ENCODE data around the gene GABRR2. TPM values are rescaled to one million over a fixed set of nuclear protein-coding genes. Genes with fewer than 3 reads are reported as not detected.

The GABRR2 gene
- total RNA-seq, 2 experiments from 2014 or later = 0.67 to 1.0 TPM

- Mint-ChIP-seq H3K36me3 (no peaks in the 10 kb centered on the region), H3K9me3 (ENCODE audit: low read depth) (no peaks in the 10 kb centered on the region), H3K4me1 (no peaks in the 10 kb centered on the region), H3K4me3 (no peak overlapping the region), H3K27me3 (peaks cover 10% of the 10 kb centered on the region), H3K27ac (no peak overlapping the region)
- DNase-seq = peak; percentile 21
- ATAC-seq = no peak
- CTCF ChIA-PET = no interaction called here
These were observed 57.3 kb downstream of the GABRR2 start for GRCh38 chr6:89257781-89258180.

- Mint-ChIP-seq H3K9me3 (ENCODE audit: low read depth) (no peaks in the 10 kb centered on the region), H3K27ac (no peak overlapping the region), H3K4me1 (no peaks in the 10 kb centered on the region), H3K27me3 (peaks cover 10% of the 10 kb centered on the region), H3K4me3 (no peak overlapping the region), H3K36me3 (no peaks in the 10 kb centered on the region)
- DNase-seq (peak; percentile 19), ATAC-seq (no peak)
- CTCF ChIA-PET = no interaction called here
These were observed 57.8 kb downstream of the GABRR2 start for GRCh38 chr6:89257346-89257745.

GRCh38 chr6:89255417-89255816 is 59.7 kb downstream of the GABRR2 start:
- no peaks in the 10 kb centered on the region for H3K4me1 Mint-ChIP-seq
- DNase-seq (no peak), ATAC-seq (no peak)
- no peak overlapping the region for H3K4me3 Mint-ChIP-seq
- H3K9me3 Mint-ChIP-seq (ENCODE audit: low read depth) = no peaks in the 10 kb centered on the region
- no peak overlapping the region for H3K27ac Mint-ChIP-seq
- peaks cover 10% of the 10 kb centered on the region for H3K27me3 Mint-ChIP-seq
- CTCF ChIA-PET = interaction anchor here (0.6 to 1.6 kb wide), 2 partner anchors 13 to 269 kb away, joined by 3 to 5 read pairs; no protein-coding TSS in a partner anchor
- H3K36me3 Mint-ChIP-seq = no peaks in the 10 kb centered on the region

- Mint-ChIP-seq H3K27me3 (peaks cover 10% of the 10 kb centered on the region), H3K4me3 (no peak overlapping the region), H3K9me3 (ENCODE audit: low read depth) (no peaks in the 10 kb centered on the region), H3K27ac (no peak overlapping the region), H3K36me3 (no peaks in the 10 kb centered on the region), H3K4me1 (no peaks in the 10 kb centered on the region)
- ATAC-seq (no peak), DNase-seq (no peak)
- CTCF ChIA-PET = interaction anchor here (0.6 kb wide), 1 partner anchor 268 kb away, joined by 3 read pairs; no protein-coding TSS in a partner anchor
These were observed 60.5 kb downstream of the GABRR2 start for GRCh38 chr6:89254569-89254968.

GRCh38 chr6:89252907-89253306 is 62.2 kb downstream of the GABRR2 start:
- Mint-ChIP-seq H3K9me3 (ENCODE audit: low read depth) (no peaks in the 10 kb centered on the region), H3K4me3 (no peak overlapping the region), H3K27ac (no peak overlapping the region), H3K36me3 (no peaks in the 10 kb centered on the region), H3K27me3 (peaks cover 10% of the 10 kb centered on the region), H3K4me1 (no peaks in the 10 kb centered on the region)
- ATAC-seq (no peak), DNase-seq (no peak)
- CTCF ChIA-PET = no interaction called here

GRCh38 chr6:89251976-89252375 is 63.1 kb downstream of the GABRR2 start:
- Mint-ChIP-seq H3K27me3 (peaks cover 11% of the 10 kb centered on the region), H3K27ac (no peak overlapping the region)
- CTCF ChIA-PET = no interaction called here

GRCh38 chr6:89251170-89251569 is 63.9 kb downstream of the GABRR2 start:
- Mint-ChIP-seq H3K27me3 (peaks cover 17% of the 10 kb centered on the region), H3K36me3 (no peaks in the 10 kb centered on the region), H3K27ac (no peak overlapping the region), H3K9me3 (ENCODE audit: low read depth) (no peaks in the 10 kb centered on the region), H3K4me3 (no peak overlapping the region), H3K4me1 (no peaks in the 10 kb centered on the region)
- no peak for DNase-seq
- no peak for ATAC-seq
- CTCF ChIA-PET = no interaction called here

More at GRCh38 chr6:89251976-89252375, 63.1 kb downstream of the GABRR2 start:
- DNase-seq (no peak), ATAC-seq (no peak)
- H3K9me3 Mint-ChIP-seq (ENCODE audit: low read depth) = no peaks in the 10 kb centered on the region
- no peaks in the 10 kb centered on the region for H3K36me3 Mint-ChIP-seq
- H3K4me1 Mint-ChIP-seq = no peaks in the 10 kb centered on the region
- no peak overlapping the region for H3K4me3 Mint-ChIP-seq

- Mint-ChIP-seq H3K9me3 (ENCODE audit: low read depth) (no peaks in the 10 kb centered on the region), H3K27me3 (peaks cover 23% of the 10 kb centered on the region), H3K27ac (no peak overlapping the region), H3K4me3 (no peak overlapping the region), H3K4me1 (no peaks in the 10 kb centered on the region), H3K36me3 (no peaks in the 10 kb centered on the region)
- ATAC-seq = no peak
- CTCF ChIA-PET = interaction anchor here (0.9 kb wide), 1 partner anchor 268 kb away, joined by 3 read pairs; no protein-coding TSS in a partner anchor
- DNase-seq = no peak
These were observed 64.9 kb downstream of the GABRR2 start for GRCh38 chr6:89250239-89250638.

- H3K27me3 Mint-ChIP-seq = peaks cover 25% of the 10 kb centered on the region
These were observed 70.7 kb downstream of the GABRR2 start for GRCh38 chr6:89244241-89244985.

GRCh38 chr6:89243331-89243629 is 71.8 kb downstream of the GABRR2 start:
- no peak overlapping the region for H3K27ac Mint-ChIP-seq
- CTCF ChIA-PET = interaction anchor here (1.1 to 3.6 kb wide), 3 partner anchors 18 to 276 kb away, joined by 3 to 19 read pairs (median 4); no protein-coding TSS in a partner anchor
- H3K4me1 Mint-ChIP-seq = peaks cover 16% of the 10 kb centered on the region
- no peaks in the 10 kb centered on the region for H3K9me3 Mint-ChIP-seq (ENCODE audit: low read depth)
- peaks cover 29% of the 10 kb centered on the region for H3K27me3 Mint-ChIP-seq
- H3K36me3 Mint-ChIP-seq = no peaks in the 10 kb centered on the region
- DNase-seq = no peak
- ATAC-seq = no peak
- no peak overlapping the region for H3K4me3 Mint-ChIP-seq

More at GRCh38 chr6:89244241-89244985, 70.7 kb downstream of the GABRR2 start:
- Mint-ChIP-seq H3K36me3 (no peaks in the 10 kb centered on the region), H3K27ac (no peak overlapping the region), H3K4me1 (peaks cover 11% of the 10 kb centered on the region), H3K9me3 (ENCODE audit: low read depth) (no peaks in the 10 kb centered on the region), H3K4me3 (no peak overlapping the region)
- ATAC-seq (no peak), DNase-seq (no peak)
- CTCF ChIA-PET = interaction anchor here (1.0 to 3.6 kb wide), 4 partner anchors 17 to 278 kb away, joined by 3 to 19 read pairs (median 4); no protein-coding TSS in a partner anchor

- Mint-ChIP-seq H3K27me3 (peaks cover 34% of the 10 kb centered on the region), H3K36me3 (no peaks in the 10 kb centered on the region), H3K27ac (no peak overlapping the region), H3K4me3 (no peak overlapping the region), H3K4me1 (peaks cover 16% of the 10 kb centered on the region), H3K9me3 (ENCODE audit: low read depth) (no peaks in the 10 kb centered on the region)
- ATAC-seq (peak; percentile 39), DNase-seq (no peak)
- CTCF ChIA-PET = interaction anchor here (0.8 to 3.6 kb wide), 5 partner anchors 13 to 260 kb away, joined by 3 to 19 read pairs (median 4); partner anchors contain the start of gene SRSF12
These were observed 72.3 kb downstream of the GABRR2 start for GRCh38 chr6:89242574-89243330.

GRCh38 chr6:89239338-89239737 is 75.8 kb downstream of the GABRR2 start:
- H3K4me1 Mint-ChIP-seq = peaks cover 16% of the 10 kb centered on the region
- DNase-seq (peak; percentile 72), ATAC-seq (peak; percentile 77)
- H3K27me3 Mint-ChIP-seq = peaks cover 31% of the 10 kb centered on the region
- no peaks in the 10 kb centered on the region for H3K36me3 Mint-ChIP-seq
- CTCF ChIA-PET = interaction anchor here (0.6 to 1.1 kb wide), 5 partner anchors 78 to 257 kb away, joined by 3 to 4 read pairs (median 3); no protein-coding TSS in a partner anchor
- no peak overlapping the region for H3K27ac Mint-ChIP-seq
- H3K9me3 Mint-ChIP-seq (ENCODE audit: low read depth) = no peaks in the 10 kb centered on the region
- no peak overlapping the region for H3K4me3 Mint-ChIP-seq

GRCh38 chr6:89237158-89237557 is 77.9 kb downstream of the GABRR2 start:
- CTCF ChIA-PET = no interaction called here
- Mint-ChIP-seq H3K36me3 (no peaks in the 10 kb centered on the region), H3K27ac (no peak overlapping the region), H3K27me3 (peaks cover 44% of the 10 kb centered on the region), H3K9me3 (ENCODE audit: low read depth) (no peaks in the 10 kb centered on the region), H3K4me3 (no peak overlapping the region), H3K4me1 (peaks cover 19% of the 10 kb centered on the region)
- ATAC-seq (no peak), DNase-seq (no peak)
